Central memory CD4-positive, alpha-beta T cell (primary cell): Measurements from ENCODE around the gene BLNK.

ENCODE experiments used
- DNase-seq: peaks from one replicate; pipeline ENCODE4 v3.0.0; 2022

Gene BLNK

GRCh38 chr10:96287392-96288105, 16.2 kb upstream of the BLNK start:
- DNase-seq = no peak

DNA sequence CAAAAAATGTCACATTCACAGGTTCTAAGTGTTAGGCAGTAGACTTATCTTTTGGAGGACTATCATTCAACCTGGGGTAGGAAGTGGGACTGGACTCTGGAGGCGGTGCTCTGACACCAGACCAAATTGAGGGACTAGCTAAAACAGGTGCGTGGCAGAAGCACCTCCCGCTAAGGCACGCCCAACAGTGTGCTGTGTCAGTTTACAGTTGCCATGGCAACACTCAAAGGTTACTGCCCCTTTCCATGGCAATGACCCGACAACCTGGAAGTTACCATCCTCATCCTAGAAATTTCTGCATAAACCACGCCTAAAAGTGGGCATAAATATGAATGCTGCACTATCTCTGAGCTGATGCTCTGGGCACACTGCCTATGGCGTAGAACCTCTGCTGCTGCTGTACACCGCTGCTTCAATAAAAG, 14.0 kb upstream of the BLNK start:
- no peak for DNase-seq

DNA sequence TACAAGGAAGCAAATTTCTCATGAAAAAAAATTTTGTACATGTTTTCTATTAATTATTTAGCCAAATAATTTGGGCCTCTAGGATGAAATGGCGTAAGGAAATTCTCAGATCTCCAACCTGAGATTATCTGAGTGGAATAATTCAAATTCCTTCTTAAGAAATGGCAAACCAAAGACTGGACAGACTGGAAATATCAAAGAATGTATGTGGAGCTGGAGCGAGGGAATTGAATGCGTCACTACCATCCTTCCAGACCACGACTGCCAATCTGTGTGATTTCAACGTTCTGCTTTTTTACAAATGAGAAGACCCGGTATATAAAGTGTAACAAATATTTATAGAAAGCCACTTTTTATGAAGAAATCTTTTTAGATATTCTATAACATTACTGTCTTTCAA, 12.4 kb upstream of the BLNK start:
- no peak for DNase-seq

DNA sequence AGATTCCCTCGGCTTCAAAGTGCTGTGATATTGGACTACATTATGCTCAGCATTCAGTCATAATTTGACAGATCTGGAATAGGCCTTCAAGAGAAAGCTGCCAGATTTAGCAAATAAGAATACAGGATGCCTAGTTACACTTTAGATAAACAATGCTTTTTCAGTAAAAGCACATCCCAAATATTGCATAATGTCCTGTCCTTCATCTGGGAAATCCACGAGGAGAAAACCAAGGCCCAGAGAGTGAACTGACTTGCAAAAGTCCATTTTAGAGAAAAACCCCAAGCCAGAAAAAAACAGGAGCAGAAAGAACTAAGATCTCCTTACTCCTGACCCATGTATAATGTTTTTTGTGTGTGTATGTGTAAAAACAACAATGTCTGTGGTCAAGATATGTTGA, 12.0 kb upstream of the BLNK start:
- no peak for DNase-seq

GRCh38 chr10:96281444-96282029, 10.2 kb upstream of the BLNK start:
- no peak for DNase-seq

- DNase-seq = no peak
Observed at GRCh38 chr10:96280859-96281258, 9.5 kb upstream of the BLNK start.

- no peak for DNase-seq
Observed at GRCh38 chr10:96279191-96279641, 7.8 kb upstream of the BLNK start.

DNA sequence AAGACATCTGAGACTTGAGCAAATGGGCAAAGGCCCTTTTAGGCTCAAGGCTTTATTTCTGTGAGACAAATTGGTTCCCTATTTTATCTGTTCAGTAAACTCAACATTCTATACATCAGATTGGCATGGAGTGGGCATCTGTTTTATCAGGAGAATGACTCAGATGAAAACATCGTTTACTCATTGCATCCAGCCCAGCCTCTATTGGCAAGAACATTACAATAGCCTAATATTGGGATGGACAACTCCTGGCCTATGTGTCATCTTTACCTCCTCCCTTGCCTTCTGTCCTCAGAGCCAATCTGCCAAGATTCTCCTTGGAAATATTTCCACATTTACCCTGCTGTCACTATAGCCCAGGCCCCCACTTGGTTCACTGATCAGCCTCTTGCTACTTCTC, 5.5 kb upstream of the BLNK start:
- no peak for DNase-seq

- no peak for DNase-seq
Observed at GRCh38 chr10:96276426-96276825, 5.1 kb upstream of the BLNK start.

- DNase-seq = no peak
Observed at GRCh38 chr10:96275685-96276418, 4.5 kb upstream of the BLNK start.

DNA sequence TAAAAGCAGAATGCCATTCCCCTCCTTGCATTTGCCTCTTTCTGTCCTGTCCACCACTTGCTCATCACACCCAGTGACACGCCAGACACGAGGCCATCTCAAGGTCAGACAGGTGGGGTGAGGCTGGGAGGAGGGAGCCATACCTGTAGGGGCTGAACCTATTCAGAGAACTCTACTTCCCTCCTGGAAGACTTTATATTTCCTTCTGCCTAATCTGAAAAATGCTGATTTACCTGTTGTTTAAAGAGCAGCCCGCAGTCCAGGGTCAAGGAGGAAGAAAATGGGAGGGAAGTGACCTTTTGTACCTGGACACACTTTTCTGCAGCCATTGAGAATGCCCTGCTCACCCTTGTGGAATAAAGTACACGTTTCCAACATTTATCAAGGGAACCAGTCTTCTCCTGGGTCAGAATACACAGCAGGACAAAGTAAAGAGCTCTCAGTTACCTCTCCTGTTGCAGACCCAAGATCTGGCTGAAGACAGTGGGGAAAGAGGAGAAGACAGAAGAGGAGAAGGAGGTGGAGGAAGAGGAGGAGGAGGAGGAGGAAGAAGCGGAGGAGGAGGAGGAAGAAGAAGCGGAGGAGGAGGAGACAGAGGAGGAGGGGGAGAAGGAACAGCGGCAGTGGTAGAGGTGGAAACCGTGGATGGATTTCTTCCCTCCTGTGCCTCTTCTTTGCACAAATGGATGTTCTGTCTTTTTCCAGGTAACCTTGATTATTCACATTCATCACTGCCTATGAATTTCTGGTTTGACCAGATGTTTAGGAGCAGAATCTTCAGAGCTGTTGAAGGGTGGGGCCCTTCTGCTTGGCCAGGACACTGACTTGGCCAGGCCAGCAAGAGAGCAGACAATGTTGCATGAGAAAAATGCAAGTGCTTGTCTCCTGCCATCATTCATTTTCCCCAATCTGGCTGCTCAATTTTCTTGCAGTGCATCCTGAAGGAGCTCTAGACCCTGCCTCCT, 1.2 kb upstream of the BLNK start:
- no peak for DNase-seq

DNA sequence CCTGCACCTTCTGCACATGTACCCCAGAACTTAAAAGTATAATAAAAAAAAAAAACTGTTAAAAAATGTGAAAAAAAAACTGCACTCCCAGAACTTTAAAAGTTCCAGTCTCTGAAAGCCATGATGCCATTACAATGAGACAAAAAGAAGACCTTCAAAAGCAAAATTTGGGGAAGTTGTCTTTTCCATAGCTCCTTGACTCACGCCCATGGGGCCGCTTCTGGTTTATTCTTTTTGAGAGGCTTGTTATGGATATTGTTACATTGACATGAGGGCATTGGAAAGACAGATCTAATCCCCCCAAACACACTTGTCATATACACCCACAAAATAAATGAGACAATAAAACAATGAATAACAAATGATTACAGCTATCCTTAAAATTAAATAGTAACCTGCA, 798 bp downstream of the BLNK start:
- DNase-seq = no peak

DNA sequence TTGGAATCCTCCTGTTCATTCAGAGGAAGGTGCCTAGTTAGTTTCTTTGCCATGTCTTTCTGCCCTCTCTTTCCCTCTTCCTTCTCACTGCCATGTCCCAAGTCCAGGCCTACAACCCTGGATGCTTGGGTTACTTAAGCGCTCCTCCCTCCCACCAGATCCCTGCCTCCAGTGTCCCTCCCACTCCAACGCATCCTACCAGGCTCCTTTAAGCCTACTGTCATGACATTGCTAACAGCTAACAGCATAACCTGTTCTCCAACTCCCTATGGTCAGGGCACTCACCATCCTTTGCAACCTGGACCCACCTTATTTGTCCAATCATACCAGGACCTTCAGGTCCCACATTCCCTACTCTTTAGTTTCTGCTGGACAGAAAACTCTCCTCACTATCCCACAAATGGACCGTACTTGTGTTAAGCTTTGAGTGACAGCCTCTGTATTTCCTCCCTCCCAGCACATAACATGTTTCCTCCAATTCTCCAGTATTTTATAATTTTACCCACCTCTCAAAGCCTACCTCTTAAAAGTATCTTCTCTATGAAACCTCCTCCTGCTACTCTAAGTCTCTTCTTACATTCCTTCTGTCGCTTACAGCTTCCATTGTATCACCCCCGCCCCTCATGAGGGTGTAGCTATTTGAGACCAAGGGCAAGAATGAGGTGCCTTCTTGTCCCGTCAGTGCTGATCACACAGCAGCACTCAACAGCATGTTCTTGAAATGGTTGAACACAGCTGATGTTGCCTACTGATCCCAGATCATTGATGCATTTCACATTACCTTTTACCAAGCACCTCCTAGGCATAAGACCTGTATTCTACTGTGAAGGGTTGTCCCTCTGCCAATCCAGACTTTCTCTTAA, 1.7 kb downstream of the BLNK start:
- no peak for DNase-seq

GRCh38 chr10:96268341-96268909, 2.9 kb downstream of the BLNK start:
- DNase-seq = no peak

DNA sequence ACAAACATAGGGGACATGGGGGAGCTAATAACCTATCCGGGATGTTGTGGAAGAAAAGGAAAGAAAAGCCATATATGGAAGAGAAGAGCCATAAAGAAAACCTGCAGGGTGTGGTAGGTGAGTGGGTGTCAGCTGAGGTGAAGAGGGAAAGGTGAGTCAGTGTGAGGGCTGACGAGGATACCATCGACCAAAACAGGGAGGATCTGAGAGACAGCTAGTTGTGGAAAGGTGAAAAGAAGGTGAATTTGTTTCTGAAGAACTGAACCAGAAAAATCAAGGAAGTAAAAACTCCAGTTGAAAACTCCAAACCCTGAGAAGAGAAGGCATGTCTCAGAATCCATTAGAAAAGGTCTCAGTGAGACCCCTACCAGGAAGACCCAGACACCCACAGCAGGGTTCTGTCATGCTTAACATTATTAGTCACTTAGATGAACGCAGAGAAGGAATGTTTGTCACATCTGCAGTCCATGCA, 4.1 kb downstream of the BLNK start:
- DNase-seq = no peak

- DNase-seq = no peak
Observed at GRCh38 chr10:96266118-96266770, 5.1 kb downstream of the BLNK start.

- no peak for DNase-seq
Observed at GRCh38 chr10:96264938-96265337, 6.4 kb downstream of the BLNK start.

DNA sequence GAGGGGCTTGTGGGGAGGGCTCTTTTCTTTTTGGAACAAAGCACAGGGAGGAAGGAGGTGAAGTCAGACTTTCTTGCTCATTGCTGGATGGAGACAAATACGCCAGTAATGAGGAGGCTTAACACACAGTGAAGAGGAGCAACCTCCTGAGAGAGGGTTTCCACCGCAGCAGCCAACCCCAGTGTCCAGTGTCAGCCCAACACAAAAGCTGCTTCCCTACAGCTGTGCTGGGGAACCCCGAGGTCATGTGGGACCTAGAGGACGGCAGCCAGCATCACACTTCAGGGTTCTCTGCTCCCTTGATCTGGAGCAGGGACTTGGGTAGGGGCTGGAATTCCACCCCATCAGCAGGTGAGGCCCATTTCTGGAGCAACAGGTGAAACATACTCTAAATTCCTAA, 7.7 kb downstream of the BLNK start:
- no peak for DNase-seq

- DNase-seq = no peak
Observed at GRCh38 chr10:96263176-96263575, 8.2 kb downstream of the BLNK start.

GRCh38 chr10:96261930-96262329, 9.4 kb downstream of the BLNK start:
- DNase-seq = no peak

- DNase-seq = no peak
Observed at GRCh38 chr10:96261132-96261531, 10.2 kb downstream of the BLNK start.
